ENCODE measurements around the gene DEXI.

DEXI gene

GRCh38 chr16:10922328-10923145 is 19.7 kb downstream of the DEXI start:
- peaks cover 12% of the 10 kb centered on the region for H3K36me3 Mint-ChIP-seq (ENCODE audit: low read depth)
- peaks cover 6% of the 10 kb centered on the region for H3K4me1 Mint-ChIP-seq (ENCODE audit: low read depth)
- H3K4me3 Mint-ChIP-seq, result no peak overlapping the region
- DNase-seq (ENCODE audit: low spot score), result no peak
- H3K9me3 Mint-ChIP-seq, result no peaks in the 10 kb centered on the region
- H3K27ac Mint-ChIP-seq, result no peak overlapping the region
- no peaks in the 10 kb centered on the region for H3K27me3 Mint-ChIP-seq (ENCODE audit: low read depth)

GRCh38 chr16:10921536-10922327 is 20.5 kb downstream of the DEXI start:
- H3K27ac Mint-ChIP-seq, result no peak overlapping the region
- no peaks in the 10 kb centered on the region for H3K9me3 Mint-ChIP-seq
- H3K36me3 Mint-ChIP-seq (ENCODE audit: low read depth), result peaks cover 14% of the 10 kb centered on the region
- no peak overlapping the region for H3K4me3 Mint-ChIP-seq
- H3K4me1 Mint-ChIP-seq (ENCODE audit: low read depth), result peaks cover 6% of the 10 kb centered on the region
- no peak for DNase-seq (ENCODE audit: low spot score)
- no peaks in the 10 kb centered on the region for H3K27me3 Mint-ChIP-seq (ENCODE audit: low read depth)

DNA sequence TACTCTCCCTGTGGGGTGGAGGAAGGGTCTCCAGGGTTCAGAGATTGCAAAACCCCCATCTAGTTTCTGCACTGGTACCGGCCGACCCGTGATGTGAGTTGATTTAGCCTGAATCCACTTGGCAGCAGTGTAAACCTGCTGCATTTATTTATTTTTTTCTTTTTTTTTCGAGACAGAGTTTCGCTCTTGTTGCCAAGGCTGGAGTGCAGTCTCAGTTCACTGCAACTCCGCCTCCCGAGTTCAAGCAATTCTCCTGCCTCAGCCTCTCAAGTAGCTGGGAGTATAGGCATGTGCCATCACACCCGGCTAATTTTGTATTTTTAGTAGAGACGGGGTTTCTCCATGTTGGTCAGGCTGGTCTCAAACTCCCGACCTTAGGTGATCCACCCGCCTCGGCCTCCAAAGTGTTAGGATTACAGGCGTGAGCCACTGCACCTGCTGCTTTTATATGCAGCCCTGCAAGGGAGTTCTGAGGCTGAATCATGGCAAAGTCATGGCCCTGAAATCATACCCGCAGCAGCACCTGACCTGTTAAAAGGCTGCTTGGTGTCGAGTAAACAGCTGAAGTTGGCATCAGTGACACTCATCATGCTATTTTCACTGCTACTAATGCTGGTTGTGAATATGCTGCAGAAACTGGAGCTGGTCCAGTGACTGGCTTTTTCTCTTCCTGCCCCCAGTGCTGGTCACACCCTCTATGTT is 21.4 kb downstream of the DEXI start:
- Mint-ChIP-seq H3K36me3 (ENCODE audit: low read depth) (peaks cover 15% of the 10 kb centered on the region), H3K27ac (no peak overlapping the region), H3K4me1 (ENCODE audit: low read depth) (peaks cover 7% of the 10 kb centered on the region), H3K4me3 (no peak overlapping the region), H3K27me3 (ENCODE audit: low read depth) (no peaks in the 10 kb centered on the region), H3K9me3 (no peaks in the 10 kb centered on the region)
- no peak for DNase-seq (ENCODE audit: low spot score)

- no peak overlapping the region for H3K27ac Mint-ChIP-seq
- H3K36me3 Mint-ChIP-seq (ENCODE audit: low read depth), result peaks cover 9% of the 10 kb centered on the region
- no peaks in the 10 kb centered on the region for H3K27me3 Mint-ChIP-seq (ENCODE audit: low read depth)
- no peaks in the 10 kb centered on the region for H3K9me3 Mint-ChIP-seq
- DNase-seq (ENCODE audit: low spot score), result no peak
- peaks cover 11% of the 10 kb centered on the region for H3K4me1 Mint-ChIP-seq (ENCODE audit: low read depth)
- no peak overlapping the region for H3K4me3 Mint-ChIP-seq
Observed at GRCh38 chr16:10919003-10919351, 23.3 kb downstream of the DEXI start.

DNA sequence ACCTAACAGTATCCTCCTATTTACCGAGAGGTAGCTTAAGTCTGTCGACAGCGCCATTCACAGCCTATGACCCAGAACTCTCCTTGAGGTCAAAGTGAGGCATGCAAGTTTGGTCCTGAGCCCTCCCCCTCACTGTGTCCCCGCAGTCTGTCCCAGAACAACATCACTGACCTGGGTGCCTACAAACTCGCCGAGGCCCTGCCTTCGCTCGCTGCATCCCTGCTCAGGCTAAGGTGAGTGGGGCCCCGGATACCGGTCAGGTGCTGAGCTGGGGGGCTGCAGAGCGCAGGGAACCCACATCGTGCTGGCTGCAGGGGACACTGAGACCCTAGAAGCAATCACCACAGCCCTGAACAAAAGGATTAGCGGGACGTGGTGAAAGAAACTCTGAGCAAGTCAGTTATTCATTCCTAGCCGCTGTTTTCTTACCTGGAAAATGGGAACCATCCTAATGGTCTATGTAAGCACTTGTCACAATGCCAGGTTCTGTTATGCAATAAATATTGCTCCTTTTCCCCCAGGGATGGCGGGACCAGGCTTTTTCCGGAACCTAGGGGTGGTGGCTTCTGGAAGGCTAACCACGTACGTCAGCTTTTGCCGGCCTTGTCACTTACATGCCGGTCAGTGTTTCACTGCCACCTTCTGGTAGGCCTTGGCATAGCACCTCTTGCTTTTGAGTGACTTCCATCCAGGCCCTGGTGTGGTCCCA is 23.8 kb downstream of the DEXI start:
- Mint-ChIP-seq H3K36me3 (ENCODE audit: low read depth) (peaks cover 11% of the 10 kb centered on the region), H3K4me3 (no peak overlapping the region), H3K27ac (no peak overlapping the region), H3K9me3 (no peaks in the 10 kb centered on the region), H3K27me3 (ENCODE audit: low read depth) (no peaks in the 10 kb centered on the region), H3K4me1 (ENCODE audit: low read depth) (peaks cover 11% of the 10 kb centered on the region)
- DNase-seq (ENCODE audit: low spot score), result peak; percentile 73

DNA sequence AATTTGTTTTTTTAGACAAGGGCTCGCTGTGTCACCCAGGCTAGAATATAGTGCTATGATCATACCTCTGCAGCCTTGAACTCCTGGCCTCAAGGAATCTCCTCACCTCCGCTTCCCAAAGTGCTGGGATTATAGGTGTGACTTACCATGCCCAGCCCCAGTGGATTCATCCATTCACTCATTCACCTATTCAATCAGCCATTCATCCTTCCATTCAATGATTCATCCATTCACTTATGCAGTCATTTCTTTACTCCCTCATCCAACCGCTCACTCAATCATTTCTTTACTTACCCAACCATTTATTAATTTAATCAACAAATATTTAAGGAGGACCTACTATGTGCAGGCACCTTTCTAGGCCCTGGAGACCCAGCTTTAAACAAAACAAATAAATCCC is 25.7 kb downstream of the DEXI start:
- H3K4me3 Mint-ChIP-seq, result no peak overlapping the region
- H3K9me3 Mint-ChIP-seq, result no peaks in the 10 kb centered on the region
- no peak overlapping the region for H3K27ac Mint-ChIP-seq
- H3K4me1 Mint-ChIP-seq (ENCODE audit: low read depth), result peaks cover 11% of the 10 kb centered on the region
- DNase-seq (ENCODE audit: low spot score), result no peak
- H3K36me3 Mint-ChIP-seq (ENCODE audit: low read depth), result peaks cover 11% of the 10 kb centered on the region
- no peaks in the 10 kb centered on the region for H3K27me3 Mint-ChIP-seq (ENCODE audit: low read depth)

DNA sequence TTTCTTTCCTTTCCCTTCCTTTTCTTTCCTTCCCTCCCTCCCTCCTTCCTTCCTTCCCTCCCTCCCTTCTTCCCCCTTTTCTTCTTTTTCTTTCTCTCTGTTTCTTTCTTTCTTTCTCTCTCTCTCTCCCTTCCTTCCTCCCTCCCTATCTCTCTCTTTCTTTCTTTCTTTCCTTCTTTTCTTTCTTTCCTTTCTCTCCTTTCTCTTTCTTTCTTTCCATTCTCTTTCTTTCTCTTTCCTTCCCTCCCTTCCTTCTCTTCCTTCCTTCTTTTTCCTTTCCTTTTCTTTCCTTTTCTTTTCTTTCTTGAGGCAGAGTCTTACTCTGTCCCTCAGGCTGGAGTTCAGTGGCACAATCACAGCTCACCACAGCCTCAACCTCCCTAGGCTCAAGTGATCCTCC is 31.0 kb downstream of the DEXI start:
- no peak overlapping the region for H3K4me3 Mint-ChIP-seq

DNA sequence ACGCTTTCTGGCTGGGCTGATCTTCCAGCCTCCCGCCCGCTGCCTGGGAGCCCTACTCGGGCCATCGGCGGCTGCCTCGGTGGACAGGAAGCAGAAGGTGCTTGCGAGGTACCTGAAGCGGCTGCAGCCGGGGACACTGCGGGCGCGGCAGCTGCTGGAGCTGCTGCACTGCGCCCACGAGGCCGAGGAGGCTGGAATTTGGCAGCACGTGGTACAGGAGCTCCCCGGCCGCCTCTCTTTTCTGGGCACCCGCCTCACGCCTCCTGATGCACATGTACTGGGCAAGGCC is 34.6 kb downstream of the DEXI start:
- no peak for DNase-seq (ENCODE audit: low spot score)
- H3K4me3 Mint-ChIP-seq, result no peak overlapping the region
- peaks cover 31% of the 10 kb centered on the region for H3K36me3 Mint-ChIP-seq (ENCODE audit: low read depth)
- no peaks in the 10 kb centered on the region for H3K27me3 Mint-ChIP-seq (ENCODE audit: low read depth)
- H3K4me1 Mint-ChIP-seq (ENCODE audit: low read depth), result no peaks in the 10 kb centered on the region
- no peak overlapping the region for H3K27ac Mint-ChIP-seq
- peaks cover 5% of the 10 kb centered on the region for H3K9me3 Mint-ChIP-seq

More for the DNA sequence above, 31.0 kb downstream of the DEXI start:
- no peaks in the 10 kb centered on the region for H3K9me3 Mint-ChIP-seq
- H3K36me3 Mint-ChIP-seq (ENCODE audit: low read depth), result peaks cover 10% of the 10 kb centered on the region
- peak overlapping the region; percentile 47 for H3K27ac Mint-ChIP-seq
- peaks cover 6% of the 10 kb centered on the region for H3K4me1 Mint-ChIP-seq (ENCODE audit: low read depth)
- no peaks in the 10 kb centered on the region for H3K27me3 Mint-ChIP-seq (ENCODE audit: low read depth)
- no peak for DNase-seq (ENCODE audit: low spot score)

- no peaks in the 10 kb centered on the region for H3K4me1 Mint-ChIP-seq (ENCODE audit: low read depth)
- H3K9me3 Mint-ChIP-seq, result peaks cover 6% of the 10 kb centered on the region
- no peak overlapping the region for H3K4me3 Mint-ChIP-seq
- no peaks in the 10 kb centered on the region for H3K27me3 Mint-ChIP-seq (ENCODE audit: low read depth)
- no peak for DNase-seq (ENCODE audit: low spot score)
- no peak overlapping the region for H3K27ac Mint-ChIP-seq
- peaks cover 37% of the 10 kb centered on the region for H3K36me3 Mint-ChIP-seq (ENCODE audit: low read depth)
Observed at GRCh38 chr16:10906914-10907756, 35.1 kb downstream of the DEXI start.

DNA sequence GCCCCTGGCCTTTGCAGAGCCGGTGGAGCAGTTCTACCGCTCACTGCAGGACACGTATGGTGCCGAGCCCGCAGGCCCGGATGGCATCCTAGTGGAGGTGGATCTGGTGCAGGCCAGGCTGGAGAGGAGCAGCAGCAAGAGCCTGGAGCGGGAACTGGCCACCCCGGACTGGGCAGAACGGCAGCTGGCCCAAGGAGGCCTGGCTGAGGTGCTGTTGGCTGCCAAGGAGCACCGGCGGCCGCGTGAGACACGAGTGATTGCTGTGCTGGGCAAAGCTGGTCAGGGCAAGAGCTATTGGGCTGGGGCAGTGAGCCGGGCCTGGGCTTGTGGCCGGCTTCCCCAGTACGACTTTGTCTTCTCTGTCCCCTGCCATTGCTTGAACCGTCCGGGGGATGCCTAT is 35.8 kb downstream of the DEXI start:
- no peak for DNase-seq (ENCODE audit: low spot score)
- Mint-ChIP-seq H3K4me1 (ENCODE audit: low read depth) (no peaks in the 10 kb centered on the region), H3K4me3 (no peak overlapping the region), H3K27me3 (ENCODE audit: low read depth) (no peaks in the 10 kb centered on the region), H3K9me3 (peaks cover 6% of the 10 kb centered on the region), H3K36me3 (ENCODE audit: low read depth) (peaks cover 41% of the 10 kb centered on the region), H3K27ac (no peak overlapping the region)

- Mint-ChIP-seq H3K9me3 (peaks cover 6% of the 10 kb centered on the region), H3K36me3 (ENCODE audit: low read depth) (peaks cover 53% of the 10 kb centered on the region), H3K4me1 (ENCODE audit: low read depth) (no peaks in the 10 kb centered on the region), H3K27ac (no peak overlapping the region), H3K27me3 (ENCODE audit: low read depth) (no peaks in the 10 kb centered on the region), H3K4me3 (no peak overlapping the region)
- no peak for DNase-seq (ENCODE audit: low spot score)
Observed at GRCh38 chr16:10902999-10903398, 39.3 kb downstream of the DEXI start.

- H3K4me1 Mint-ChIP-seq (ENCODE audit: low read depth), result no peaks in the 10 kb centered on the region
- H3K9me3 Mint-ChIP-seq, result no peaks in the 10 kb centered on the region
- no peak overlapping the region for H3K4me3 Mint-ChIP-seq
- no peak for DNase-seq (ENCODE audit: low spot score)
- H3K27me3 Mint-ChIP-seq (ENCODE audit: low read depth), result no peaks in the 10 kb centered on the region
- no peak overlapping the region for H3K27ac Mint-ChIP-seq
- peaks cover 44% of the 10 kb centered on the region for H3K36me3 Mint-ChIP-seq (ENCODE audit: low read depth)
Observed at GRCh38 chr16:10897134-10897533, 45.1 kb downstream of the DEXI start.

DNA sequence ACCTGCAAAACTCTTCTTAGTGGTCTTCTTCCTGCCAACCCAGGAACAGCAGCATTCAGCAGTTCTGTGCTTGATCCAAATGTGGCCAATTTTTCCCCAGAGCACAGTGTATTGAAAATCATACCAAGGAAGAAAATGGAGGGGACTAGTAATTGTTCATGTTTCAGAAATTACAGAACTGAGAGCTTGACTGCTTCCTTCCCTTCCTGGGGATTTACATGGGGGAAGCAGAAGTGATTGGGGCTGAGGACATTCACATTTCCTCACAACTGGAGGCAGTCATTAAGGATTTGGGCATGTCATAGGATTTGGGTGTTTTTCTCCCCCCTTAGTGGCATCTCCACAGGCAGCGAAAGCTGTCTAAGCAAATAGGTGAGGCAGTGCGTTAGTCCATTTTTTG is 45.5 kb downstream of the DEXI start:
- no peak for DNase-seq (ENCODE audit: low spot score)
- Mint-ChIP-seq H3K27me3 (ENCODE audit: low read depth) (no peaks in the 10 kb centered on the region), H3K4me1 (ENCODE audit: low read depth) (peaks cover under 1% of the 10 kb centered on the region), H3K27ac (no peak overlapping the region), H3K4me3 (no peak overlapping the region), H3K9me3 (no peaks in the 10 kb centered on the region), H3K36me3 (ENCODE audit: low read depth) (peaks cover 42% of the 10 kb centered on the region)

Data from T-helper 2 cell treated with Interferon-gamma antibody and Interleukin-4, amounts not matched to agents 5 μg/mL and 100 μg/mL, for 36 hours (primary cell).